T-helper 17 cell (primary cell): ENCODE measurements around the gene ITGAD. TPM values are rescaled to one million over a fixed set of nuclear protein-coding genes. Genes with fewer than 3 reads are reported as not detected.

Source experiments
- ATAC-seq: fragments of 150-1000 bp; cut with Tn5 transposase; 2 replicates; pipeline ENCODE4 v1.10.0; 2021; ENCODE audit warnings: mild to moderate bottlenecking, moderate library complexity
- DNase-seq, 3 donors: peaks; one replicate each; pipeline versions ENCODE4 v3.0.0 to v3.0.0-alpha.2; 2020 to 2021
- H3K9me3 ChIP-seq: one replicate; pipeline ENCODE4 v1.7.0; 2013; ENCODE audit warnings: low read length, mild to moderate bottlenecking; ENCODE audit not compliant: control insufficient read depth, poor library complexity, severe bottlenecking
- H3K27ac Mint-ChIP-seq: one replicate; pipeline ENCODE4 v1.8.0; 2022; ENCODE audit warnings: mild to moderate bottlenecking, moderate library complexity, mixed read lengths
- H3K27me3 Mint-ChIP-seq: one replicate; pipeline ENCODE4 v1.8.0; 2022; ENCODE audit warnings: mixed read lengths
- H3K36me3 Mint-ChIP-seq: one replicate; pipeline ENCODE4 v1.8.0; 2022; ENCODE audit warnings: low read depth, mixed read lengths
- H3K4me1 Mint-ChIP-seq: one replicate; pipeline ENCODE4 v1.8.0; 2022; ENCODE audit warnings: mild to moderate bottlenecking, mixed read lengths
- H3K4me3 Mint-ChIP-seq: one replicate; pipeline ENCODE4 v1.8.0; 2022; ENCODE audit warnings: mild to moderate bottlenecking, moderate library complexity, mixed read lengths
- total RNA-seq, 4 donors: library from RNA in 2 of 4; stranded (reverse) in 2 of 4; gene quantifications; one replicate each; pipeline ENCODE4 v1.2.3 and lab custom pipeline; 2022 to 2026

The ITGAD gene
- total RNA-seq, 2 donors from 2014 or later, result not detected

DNA sequence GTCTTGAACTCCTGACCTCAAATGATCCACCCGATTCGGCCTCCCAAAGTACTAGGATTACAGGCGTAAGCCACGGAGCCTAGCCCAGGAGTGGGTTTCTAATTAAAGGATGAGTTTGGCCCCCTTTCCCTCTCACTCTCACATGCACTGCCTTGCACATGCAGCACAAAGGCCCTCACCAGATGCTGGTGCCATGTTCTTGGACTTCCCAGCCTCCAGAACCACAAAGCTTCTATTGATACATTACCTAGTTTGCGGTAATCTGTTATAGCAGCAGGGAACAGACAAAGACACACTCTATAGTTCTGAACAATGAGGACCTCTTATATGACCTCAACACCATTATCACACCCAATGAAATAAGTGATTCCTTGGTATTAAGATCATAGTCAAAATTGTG lies 17.9 kb upstream of the ITGAD start:
- H3K9me3 ChIP-seq, result no peaks in the 10 kb centered on the region
- DNase-seq (no peak), ATAC-seq (no peak)
- peaks cover 3% of the 10 kb centered on the region for H3K36me3 Mint-ChIP-seq
- H3K4me3 Mint-ChIP-seq, result no peak overlapping the region
- no peaks in the 10 kb centered on the region for H3K4me1 Mint-ChIP-seq
- H3K27ac Mint-ChIP-seq, result no peak overlapping the region
- peaks cover 14% of the 10 kb centered on the region for H3K27me3 Mint-ChIP-seq

GRCh38 chr16:31376705-31377104 lies 16.4 kb upstream of the ITGAD start:
- H3K9me3 ChIP-seq, result no peaks in the 10 kb centered on the region
- Mint-ChIP-seq H3K4me1 (no peaks in the 10 kb centered on the region), H3K27ac (no peak overlapping the region), H3K4me3 (no peak overlapping the region), H3K36me3 (no peaks in the 10 kb centered on the region), H3K27me3 (peaks cover 4% of the 10 kb centered on the region)
- ATAC-seq (no peak), DNase-seq (no peak)

- H3K4me3 Mint-ChIP-seq, result no peak overlapping the region
- no peak for DNase-seq
- no peak for ATAC-seq
- H3K27me3 Mint-ChIP-seq, result peaks cover 10% of the 10 kb centered on the region
- no peaks in the 10 kb centered on the region for H3K36me3 Mint-ChIP-seq
- peaks cover 2% of the 10 kb centered on the region for H3K4me1 Mint-ChIP-seq
- H3K9me3 ChIP-seq, result no peaks in the 10 kb centered on the region
- peak overlapping the region; percentile 72 for H3K27ac Mint-ChIP-seq
These were observed 15.8 kb upstream of the ITGAD start for GRCh38 chr16:31377210-31377903.

GRCh38 chr16:31380201-31380600 lies 12.9 kb upstream of the ITGAD start:
- Mint-ChIP-seq H3K4me1 (peaks cover 4% of the 10 kb centered on the region), H3K27ac (no peak overlapping the region), H3K27me3 (peaks cover 18% of the 10 kb centered on the region), H3K4me3 (no peak overlapping the region), H3K36me3 (no peaks in the 10 kb centered on the region)
- H3K9me3 ChIP-seq, result no peaks in the 10 kb centered on the region
- no peak for DNase-seq
- no peak for ATAC-seq

DNA sequence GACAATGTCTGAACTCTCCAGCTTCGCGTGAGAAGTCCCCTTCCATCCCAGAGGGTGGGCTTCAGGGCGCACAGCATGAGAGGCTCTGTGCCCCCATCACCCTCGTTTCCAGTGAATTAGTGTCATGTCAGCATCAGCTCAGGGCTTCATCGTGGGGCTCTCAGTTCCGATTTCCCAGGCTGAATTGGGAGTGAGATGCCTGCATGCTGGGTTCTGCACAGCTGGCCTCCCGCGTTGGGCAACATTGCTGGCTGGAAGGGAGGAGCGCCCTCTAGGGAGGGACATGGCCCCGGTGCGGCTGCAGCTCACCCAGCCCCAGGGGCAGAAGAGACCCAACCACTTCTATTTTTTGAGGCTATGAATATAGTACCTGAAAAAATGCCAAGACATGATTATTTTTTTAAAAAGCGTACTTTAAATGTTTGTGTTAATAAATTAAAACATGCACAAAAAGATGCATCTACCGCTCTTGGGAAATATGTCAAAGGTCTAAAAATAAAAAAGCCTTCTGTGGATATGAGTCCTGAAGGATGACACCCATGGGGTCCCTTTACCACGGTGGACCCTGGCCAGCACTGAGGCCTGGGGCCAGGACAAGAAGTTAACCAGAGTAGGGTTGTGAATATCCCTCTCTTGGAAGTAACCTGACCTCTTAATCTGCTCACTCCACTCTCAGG lies 10.5 kb upstream of the ITGAD start:
- H3K4me1 Mint-ChIP-seq, result peaks cover 7% of the 10 kb centered on the region
- H3K9me3 ChIP-seq, result no peaks in the 10 kb centered on the region
- H3K27ac Mint-ChIP-seq, result no peak overlapping the region
- ATAC-seq (peak; percentile 76), DNase-seq (peak in 1 of 3 donors; percentile 41)
- H3K27me3 Mint-ChIP-seq, result peaks cover 33% of the 10 kb centered on the region
- H3K36me3 Mint-ChIP-seq, result no peaks in the 10 kb centered on the region
- H3K4me3 Mint-ChIP-seq, result no peak overlapping the region

GRCh38 chr16:31385680-31386079 lies 7.5 kb upstream of the ITGAD start:
- no peaks in the 10 kb centered on the region for H3K9me3 ChIP-seq
- Mint-ChIP-seq H3K4me3 (no peak overlapping the region), H3K4me1 (peaks cover 8% of the 10 kb centered on the region), H3K36me3 (no peaks in the 10 kb centered on the region), H3K27ac (no peak overlapping the region), H3K27me3 (peaks cover 56% of the 10 kb centered on the region)
- no peak for ATAC-seq
- DNase-seq, result no peak

GRCh38 chr16:31386157-31386984 lies 6.8 kb upstream of the ITGAD start:
- Mint-ChIP-seq H3K4me3 (no peak overlapping the region), H3K36me3 (no peaks in the 10 kb centered on the region), H3K4me1 (peaks cover 10% of the 10 kb centered on the region), H3K27me3 (peaks cover 59% of the 10 kb centered on the region), H3K27ac (no peak overlapping the region)
- no peaks in the 10 kb centered on the region for H3K9me3 ChIP-seq
- ATAC-seq (peak; percentile 62), DNase-seq (no peak)

- H3K4me1 Mint-ChIP-seq, result peaks cover 6% of the 10 kb centered on the region
- no peak for DNase-seq
- H3K27me3 Mint-ChIP-seq, result peaks cover 52% of the 10 kb centered on the region
- no peaks in the 10 kb centered on the region for H3K9me3 ChIP-seq
- H3K27ac Mint-ChIP-seq, result no peak overlapping the region
- no peaks in the 10 kb centered on the region for H3K36me3 Mint-ChIP-seq
- no peak overlapping the region for H3K4me3 Mint-ChIP-seq
- ATAC-seq, result no peak
These were observed 4.6 kb upstream of the ITGAD start for GRCh38 chr16:31388535-31388934.

GRCh38 chr16:31390504-31391041 lies 2.6 kb upstream of the ITGAD start:
- H3K9me3 ChIP-seq, result no peaks in the 10 kb centered on the region
- Mint-ChIP-seq H3K4me3 (no peak overlapping the region), H3K4me1 (peaks cover 6% of the 10 kb centered on the region), H3K27ac (no peak overlapping the region), H3K36me3 (no peaks in the 10 kb centered on the region), H3K27me3 (peaks cover 59% of the 10 kb centered on the region)
- DNase-seq, result no peak
- no peak for ATAC-seq

GRCh38 chr16:31395647-31396046 lies 2.5 kb downstream of the ITGAD start:
- no peak overlapping the region for H3K27ac Mint-ChIP-seq
- H3K27me3 Mint-ChIP-seq, result peaks cover 21% of the 10 kb centered on the region
- no peak overlapping the region for H3K4me3 Mint-ChIP-seq
- no peaks in the 10 kb centered on the region for H3K36me3 Mint-ChIP-seq
- no peak for DNase-seq
- peaks cover 5% of the 10 kb centered on the region for H3K4me1 Mint-ChIP-seq
- no peaks in the 10 kb centered on the region for H3K9me3 ChIP-seq
- ATAC-seq, result no peak

GRCh38 chr16:31397096-31397660 lies 4.0 kb downstream of the ITGAD start:
- no peak for DNase-seq
- no peaks in the 10 kb centered on the region for H3K9me3 ChIP-seq
- Mint-ChIP-seq H3K27ac (no peak overlapping the region), H3K4me1 (peaks cover 4% of the 10 kb centered on the region), H3K36me3 (no peaks in the 10 kb centered on the region), H3K4me3 (no peak overlapping the region), H3K27me3 (peaks cover 17% of the 10 kb centered on the region)
- no peak for ATAC-seq

DNA sequence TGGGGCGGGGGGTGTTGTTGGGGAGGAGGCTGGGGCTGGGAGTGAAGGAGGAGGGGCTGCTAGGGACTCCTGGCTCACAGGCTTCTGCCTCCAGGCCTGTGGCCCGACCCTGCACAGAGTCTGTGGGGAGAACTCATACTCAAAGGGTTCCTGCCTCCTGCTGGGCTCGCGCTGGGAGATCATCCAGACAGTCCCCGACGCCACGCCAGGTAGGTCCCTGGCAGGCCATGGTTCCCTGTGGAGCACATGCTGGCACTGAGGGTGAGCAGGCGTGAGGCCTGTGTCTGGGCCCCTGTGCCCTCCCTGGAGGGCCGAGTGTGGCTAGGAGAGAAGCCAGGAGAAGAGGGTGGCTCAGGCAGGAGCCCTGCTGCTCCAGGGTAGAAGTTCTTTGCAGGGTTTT lies 4.6 kb downstream of the ITGAD start:
- no peak for ATAC-seq
- DNase-seq, result no peak
- Mint-ChIP-seq H3K4me3 (no peak overlapping the region), H3K4me1 (peaks cover 4% of the 10 kb centered on the region), H3K36me3 (no peaks in the 10 kb centered on the region), H3K27ac (no peak overlapping the region), H3K27me3 (peaks cover 12% of the 10 kb centered on the region)
- H3K9me3 ChIP-seq, result no peaks in the 10 kb centered on the region

GRCh38 chr16:31400191-31400590 lies 7.1 kb downstream of the ITGAD start:
- Mint-ChIP-seq H3K27ac (no peak overlapping the region), H3K4me3 (no peak overlapping the region), H3K27me3 (peaks cover 3% of the 10 kb centered on the region), H3K4me1 (peaks cover 6% of the 10 kb centered on the region), H3K36me3 (no peaks in the 10 kb centered on the region)
- DNase-seq, result no peak
- H3K9me3 ChIP-seq, result no peaks in the 10 kb centered on the region
- ATAC-seq, result no peak
